Mesendoderm (in vitro differentiated cells): ENCODE data around the gene SHISA2.

Experiments
- DNase-seq: peaks from one replicate; pipeline ENCODE4 v3.0.0; 2013
- H2AK5ac ChIP-seq: 2 replicates; pipeline ENCODE4 v1.6.1; 2013; ENCODE audit warnings: low read length, inconsistent platforms
- H2BK120ac ChIP-seq: 2 replicates; pipeline ENCODE4 v1.6.1; 2013; ENCODE audit warnings: low read depth, mild to moderate bottlenecking, low read length, moderate library complexity, mixed read lengths
- H2BK15ac ChIP-seq: replicated peaks from 2 replicates; pipeline ENCODE4 v1.6.1; 2013; ENCODE audit warnings: low read depth, mild to moderate bottlenecking, moderate library complexity
- H2BK5ac ChIP-seq: 2 replicates; pipeline ENCODE4 v1.6.1; 2013; ENCODE audit warnings: low read length, inconsistent platforms
- H3K18ac ChIP-seq: 2 replicates; pipeline ENCODE4 v1.6.1; 2013; ENCODE audit warnings: mild to moderate bottlenecking, low read length, mixed read lengths
- H3K23ac ChIP-seq: one replicate; pipeline ENCODE4 v1.6.1; 2013; ENCODE audit warnings: low read length
- H3K27ac ChIP-seq: 2 replicates; pipeline ENCODE4 v1.5.1; 2013; ENCODE audit warnings: low read depth, mild to moderate bottlenecking, inconsistent platforms, low read length, moderate library complexity
- H3K27me3 ChIP-seq: 2 replicates; pipeline ENCODE4 v1.6.1; 2013; ENCODE audit warnings: low read length, control low read depth, mild to moderate bottlenecking, inconsistent platforms; ENCODE audit not compliant: insufficient read depth, poor library complexity
- H3K36me3 ChIP-seq: 2 replicates; pipeline ENCODE4 v1.6.1; 2013; ENCODE audit warnings: low read length, inconsistent platforms; ENCODE audit not compliant: control insufficient read depth, insufficient read depth
- H3K4ac ChIP-seq: one replicate; pipeline ENCODE4 v1.6.1; 2013; ENCODE audit warnings: low read depth, mild to moderate bottlenecking, low read length, moderate library complexity
- H3K4me1 ChIP-seq: 2 replicates; pipeline ENCODE4 v1.6.1; 2013; ENCODE audit warnings: low read depth, low read length, inconsistent platforms; ENCODE audit not compliant: control insufficient read depth
- H3K4me2 ChIP-seq: 2 replicates; pipeline ENCODE4 v1.6.1; 2013; ENCODE audit warnings: low read length
- H3K4me3 ChIP-seq: 2 replicates; pipeline ENCODE4 v1.5.1; 2013; ENCODE audit warnings: mild to moderate bottlenecking, low read length
- H3K56ac ChIP-seq: one replicate; pipeline ENCODE4 v1.6.1; 2013; ENCODE audit warnings: low read length
- H3K79me1 ChIP-seq: 2 replicates; pipeline ENCODE4 v1.6.1; 2013; ENCODE audit warnings: low read length, inconsistent platforms
- H3K79me2 ChIP-seq: 2 replicates; pipeline ENCODE4 v1.6.1; 2013; ENCODE audit warnings: mild to moderate bottlenecking, low read length; ENCODE audit not compliant: control insufficient read depth, insufficient read depth
- H3K9ac ChIP-seq: 2 replicates; pipeline ENCODE4 v1.6.1; 2013; ENCODE audit warnings: low read length, inconsistent platforms
- H4K5ac ChIP-seq: one replicate; pipeline ENCODE4 v1.6.1; 2013; ENCODE audit warnings: low read length
- H4K8ac ChIP-seq: one replicate; pipeline ENCODE4 v1.6.1; 2013; ENCODE audit warnings: low read depth, mild to moderate bottlenecking, control low read depth, low read length, moderate library complexity
- WGBS: extraction: QIAGEN DNeasy Blood & Tissue Kit; methylation state at CpG from one replicate; pipeline ENCODE4 v1.1.7; 2013; ENCODE audit warnings: low lambda C conversion rate, missing lambda C conversion rate; ENCODE audit not compliant: insufficient coverage; ENCODE audit errors: extremely low coverage; 5-methylcytosine and 5-hydroxymethylcytosine counted together

Gene SHISA2

GRCh38 chr13:26037302-26037701 is 14.5 kb downstream of the SHISA2 start:
- no CpG with 5 or more reads among the region's 2 CpGs for WGBS

GRCh38 chr13:26036383-26036782 is 15.4 kb downstream of the SHISA2 start:
- Histone ChIP-seq H3K56ac (no peak overlapping the region), H3K36me3 (no peaks in the 10 kb centered on the region), H3K79me1 (no peaks in the 10 kb centered on the region), H3K27me3 (no peaks in the 10 kb centered on the region), H3K4ac (no peak overlapping the region), H4K5ac (no peak overlapping the region), H3K23ac (no peak overlapping the region), H2AK5ac (no peak overlapping the region), H3K79me2 (no peaks in the 10 kb centered on the region), H3K18ac (no peak overlapping the region), H2BK5ac (no peak overlapping the region), H3K4me2 (no peak overlapping the region), H3K4me1 (no peaks in the 10 kb centered on the region), H3K27ac (no peak overlapping the region), H4K8ac (no peak overlapping the region), H2BK120ac (no peak overlapping the region), H3K9ac (no peak overlapping the region), H3K4me3 (no peak overlapping the region), H2BK15ac (no peak overlapping the region)
- no peak for DNase-seq
- WGBS, result no CpG with 5 or more reads among the region's 4 CpGs

More at GRCh38 chr13:26037302-26037701, 14.5 kb downstream of the SHISA2 start:
- H3K4me3 ChIP-seq, result no peak overlapping the region
- no peak overlapping the region for H3K18ac ChIP-seq
- H2BK120ac ChIP-seq, result no peak overlapping the region
- no peak overlapping the region for H3K4me2 ChIP-seq
- no peak overlapping the region for H3K9ac ChIP-seq
- H3K79me2 ChIP-seq, result no peaks in the 10 kb centered on the region
- no peak overlapping the region for H3K27ac ChIP-seq
- peak; percentile 84 for DNase-seq
- H3K27me3 ChIP-seq, result no peaks in the 10 kb centered on the region
- H2BK5ac ChIP-seq, result no peak overlapping the region
- no peak overlapping the region for H2AK5ac ChIP-seq
- no peaks in the 10 kb centered on the region for H3K36me3 ChIP-seq
- no peak overlapping the region for H4K5ac ChIP-seq
- H3K23ac ChIP-seq, result no peak overlapping the region
- no peaks in the 10 kb centered on the region for H3K79me1 ChIP-seq
- no peak overlapping the region for H2BK15ac ChIP-seq
- H4K8ac ChIP-seq, result no peak overlapping the region
- H3K4ac ChIP-seq, result no peak overlapping the region
- H3K56ac ChIP-seq, result no peak overlapping the region
- no peaks in the 10 kb centered on the region for H3K4me1 ChIP-seq

GRCh38 chr13:26034018-26034417 is 17.8 kb downstream of the SHISA2 start:
- no peaks in the 10 kb centered on the region for H3K36me3 ChIP-seq
- no peak overlapping the region for H2BK15ac ChIP-seq
- H3K56ac ChIP-seq, result no peak overlapping the region
- H3K27me3 ChIP-seq, result no peaks in the 10 kb centered on the region
- no peak for DNase-seq
- no peak overlapping the region for H4K5ac ChIP-seq
- no peak overlapping the region for H3K27ac ChIP-seq
- no peaks in the 10 kb centered on the region for H3K4me1 ChIP-seq
- no peak overlapping the region for H3K4me3 ChIP-seq
- no peak overlapping the region for H3K9ac ChIP-seq
- no peak overlapping the region for H2BK120ac ChIP-seq
- no peak overlapping the region for H4K8ac ChIP-seq
- no CpG with 5 or more reads among the region's 3 CpGs for WGBS
- no peak overlapping the region for H3K4ac ChIP-seq
- no peak overlapping the region for H2BK5ac ChIP-seq
- no peak overlapping the region for H3K18ac ChIP-seq
- no peak overlapping the region for H2AK5ac ChIP-seq
- H3K23ac ChIP-seq, result no peak overlapping the region
- no peaks in the 10 kb centered on the region for H3K79me2 ChIP-seq
- no peaks in the 10 kb centered on the region for H3K79me1 ChIP-seq
- no peak overlapping the region for H3K4me2 ChIP-seq

- H2BK5ac ChIP-seq, result no peak overlapping the region
- no peak overlapping the region for H3K23ac ChIP-seq
- no peak overlapping the region for H3K4ac ChIP-seq
- no CpG with 5 or more reads among the region's 4 CpGs for WGBS
- no peak overlapping the region for H2BK120ac ChIP-seq
- no peak overlapping the region for H4K5ac ChIP-seq
- H3K9ac ChIP-seq, result no peak overlapping the region
- H3K27me3 ChIP-seq, result no peaks in the 10 kb centered on the region
- no peak overlapping the region for H2BK15ac ChIP-seq
- no peak overlapping the region for H3K56ac ChIP-seq
- no peaks in the 10 kb centered on the region for H3K4me1 ChIP-seq
- H3K4me2 ChIP-seq, result no peak overlapping the region
- H2AK5ac ChIP-seq, result no peak overlapping the region
- H4K8ac ChIP-seq, result no peak overlapping the region
- no peak for DNase-seq
- H3K18ac ChIP-seq, result no peak overlapping the region
- H3K79me1 ChIP-seq, result no peaks in the 10 kb centered on the region
- H3K4me3 ChIP-seq, result no peak overlapping the region
- H3K79me2 ChIP-seq, result no peaks in the 10 kb centered on the region
- H3K27ac ChIP-seq, result no peak overlapping the region
- H3K36me3 ChIP-seq, result no peaks in the 10 kb centered on the region
Observed at GRCh38 chr13:26030331-26030730, 21.5 kb downstream of the SHISA2 start.

- Histone ChIP-seq H3K79me1 (no peaks in the 10 kb centered on the region), H2BK5ac (no peak overlapping the region), H3K56ac (no peak overlapping the region), H4K8ac (no peak overlapping the region), H3K9ac (no peak overlapping the region), H4K5ac (no peak overlapping the region), H3K18ac (no peak overlapping the region), H3K23ac (no peak overlapping the region), H3K4me2 (no peak overlapping the region), H2AK5ac (no peak overlapping the region), H2BK15ac (no peak overlapping the region), H3K27ac (no peak overlapping the region), H3K27me3 (no peaks in the 10 kb centered on the region), H3K4ac (no peak overlapping the region), H2BK120ac (no peak overlapping the region), H3K36me3 (no peaks in the 10 kb centered on the region), H3K4me3 (no peak overlapping the region), H3K79me2 (no peaks in the 10 kb centered on the region), H3K4me1 (no peaks in the 10 kb centered on the region)
- DNase-seq, result no peak
- no CpG with 5 or more reads among the region's 4 CpGs for WGBS
Observed at GRCh38 chr13:26029581-26030136, 22.2 kb downstream of the SHISA2 start.

- H3K27ac ChIP-seq, result no peak overlapping the region
- no peak overlapping the region for H4K5ac ChIP-seq
- no peaks in the 10 kb centered on the region for H3K79me2 ChIP-seq
- H2BK5ac ChIP-seq, result no peak overlapping the region
- no peak overlapping the region for H3K18ac ChIP-seq
- no peaks in the 10 kb centered on the region for H3K4me1 ChIP-seq
- no peaks in the 10 kb centered on the region for H3K27me3 ChIP-seq
- no peaks in the 10 kb centered on the region for H3K36me3 ChIP-seq
- no peak overlapping the region for H3K4me2 ChIP-seq
- no peak overlapping the region for H3K4ac ChIP-seq
- H3K23ac ChIP-seq, result no peak overlapping the region
- H2AK5ac ChIP-seq, result no peak overlapping the region
- DNase-seq, result no peak
- no peak overlapping the region for H3K4me3 ChIP-seq
- no CpG with 5 or more reads among the region's 4 CpGs for WGBS
- H2BK120ac ChIP-seq, result no peak overlapping the region
- no peak overlapping the region for H3K56ac ChIP-seq
- no peak overlapping the region for H3K9ac ChIP-seq
- no peak overlapping the region for H4K8ac ChIP-seq
- no peak overlapping the region for H2BK15ac ChIP-seq
- no peaks in the 10 kb centered on the region for H3K79me1 ChIP-seq
Observed at GRCh38 chr13:26026211-26026610, 25.6 kb downstream of the SHISA2 start.
